CD4-positive, alpha-beta T cell treated with Interleukin-17A for 4 hours (primary cell): Measurements from ENCODE around the gene ACBD6.
"Not testable (repeated sequence)": the region's sequence is repeated elsewhere in the genome, so short reads cannot be mapped to it uniquely, and the experiment has no call there.

ENCODE experiments used
- DNase-seq: peaks from one replicate; pipeline ENCODE4 v3.0.0-alpha.2; 2020; ENCODE audit warnings: mixed read lengths

The ACBD6 gene

GRCh38 chr1:180412583-180412982, 89.8 kb downstream of the ACBD6 start:
- DNase-seq = no peak

DNA sequence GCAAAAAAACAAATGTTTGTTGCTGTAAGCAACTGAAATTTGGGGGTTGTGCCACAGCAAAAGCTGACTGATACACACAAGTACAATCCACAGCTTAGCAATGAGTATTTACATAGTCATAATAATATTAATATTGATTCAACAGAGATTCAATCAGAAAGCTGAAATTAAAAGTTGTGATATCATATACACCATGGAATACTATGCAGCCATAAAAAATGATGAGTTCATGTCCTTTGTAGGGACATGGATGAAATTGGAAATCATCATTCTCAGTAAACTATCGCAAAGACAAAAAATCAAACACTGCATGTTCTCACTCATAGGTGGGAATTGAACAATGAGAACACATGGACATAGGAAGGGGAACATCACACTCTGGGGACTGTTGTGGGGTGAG, 94.2 kb downstream of the ACBD6 start:
- not testable (repeated sequence) for DNase-seq

- DNase-seq = no peak
These were observed 95.3 kb downstream of the ACBD6 start for GRCh38 chr1:180407051-180407450.

GRCh38 chr1:180402551-180402950, 99.8 kb downstream of the ACBD6 start:
- no peak for DNase-seq

- DNase-seq = no peak
These were observed 100.4 kb downstream of the ACBD6 start for GRCh38 chr1:180402001-180402400.

DNA sequence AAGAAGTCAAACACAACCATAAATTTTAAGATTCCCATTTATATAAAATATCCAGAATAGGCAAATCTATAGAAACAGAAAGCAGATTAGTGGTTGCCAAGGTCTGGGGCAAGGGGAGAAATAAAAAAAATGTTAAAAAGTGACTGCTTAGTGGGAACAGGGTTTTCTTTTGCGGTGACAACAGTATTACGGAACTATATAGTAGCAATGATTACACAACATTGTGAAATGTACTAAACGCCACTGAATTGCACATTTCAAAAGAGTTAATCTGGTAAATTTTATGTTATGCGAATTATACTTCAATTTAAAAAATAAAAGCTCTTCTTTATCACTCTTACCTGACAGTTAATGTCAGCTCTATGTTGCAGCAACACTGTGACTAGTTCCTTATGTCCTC, 105.2 kb downstream of the ACBD6 start:
- DNase-seq = no peak

- DNase-seq = no peak
These were observed 109.8 kb downstream of the ACBD6 start for GRCh38 chr1:180392427-180393145.

DNA sequence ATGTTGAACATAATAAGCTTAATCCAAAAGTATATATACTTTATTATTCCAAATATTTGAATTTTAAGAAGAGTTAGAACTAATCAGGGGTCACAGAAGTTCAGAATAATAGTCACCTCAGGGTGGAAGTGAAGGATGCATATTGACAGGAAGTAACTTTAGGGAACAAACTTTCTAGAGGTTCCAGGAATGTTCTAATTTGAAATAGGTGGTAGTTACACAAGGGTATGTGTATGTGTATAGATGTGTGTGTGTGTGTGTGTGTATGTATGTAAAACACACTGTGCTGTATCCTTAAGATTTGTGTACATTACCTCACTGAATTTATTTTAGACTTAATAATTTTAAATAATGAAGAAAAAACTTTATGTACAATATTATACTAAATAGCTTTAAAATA, 110.4 kb downstream of the ACBD6 start:
- no peak for DNase-seq

- DNase-seq = no peak
These were observed 115.0 kb downstream of the ACBD6 start for GRCh38 chr1:180387413-180387812.

- no peak for DNase-seq
These were observed 115.5 kb downstream of the ACBD6 start for GRCh38 chr1:180386745-180387367.

DNA sequence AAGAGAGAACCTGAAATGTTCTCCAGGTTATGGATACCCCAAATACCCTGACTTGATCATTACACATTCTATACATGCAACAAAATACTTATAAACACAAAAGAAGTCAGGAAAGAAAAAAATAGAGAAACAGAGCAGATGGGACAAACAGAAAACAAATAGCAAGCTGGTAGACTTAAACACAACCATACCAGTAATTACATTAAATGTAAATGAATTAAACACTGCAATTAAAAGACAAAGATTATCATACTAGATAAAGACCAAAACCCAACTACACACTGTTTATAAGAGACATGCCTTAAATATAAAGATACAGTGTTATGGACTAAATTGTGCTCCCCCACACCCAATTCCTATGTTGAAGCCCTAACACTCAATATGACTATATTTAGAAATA, 117.2 kb downstream of the ACBD6 start:
- no peak for DNase-seq

GRCh38 chr1:180384286-180385005, 117.9 kb downstream of the ACBD6 start:
- no peak for DNase-seq

- DNase-seq = no peak
These were observed 119.9 kb downstream of the ACBD6 start for GRCh38 chr1:180382326-180383115.

GRCh38 chr1:180381184-180381580, 121.2 kb downstream of the ACBD6 start:
- no peak for DNase-seq

DNA sequence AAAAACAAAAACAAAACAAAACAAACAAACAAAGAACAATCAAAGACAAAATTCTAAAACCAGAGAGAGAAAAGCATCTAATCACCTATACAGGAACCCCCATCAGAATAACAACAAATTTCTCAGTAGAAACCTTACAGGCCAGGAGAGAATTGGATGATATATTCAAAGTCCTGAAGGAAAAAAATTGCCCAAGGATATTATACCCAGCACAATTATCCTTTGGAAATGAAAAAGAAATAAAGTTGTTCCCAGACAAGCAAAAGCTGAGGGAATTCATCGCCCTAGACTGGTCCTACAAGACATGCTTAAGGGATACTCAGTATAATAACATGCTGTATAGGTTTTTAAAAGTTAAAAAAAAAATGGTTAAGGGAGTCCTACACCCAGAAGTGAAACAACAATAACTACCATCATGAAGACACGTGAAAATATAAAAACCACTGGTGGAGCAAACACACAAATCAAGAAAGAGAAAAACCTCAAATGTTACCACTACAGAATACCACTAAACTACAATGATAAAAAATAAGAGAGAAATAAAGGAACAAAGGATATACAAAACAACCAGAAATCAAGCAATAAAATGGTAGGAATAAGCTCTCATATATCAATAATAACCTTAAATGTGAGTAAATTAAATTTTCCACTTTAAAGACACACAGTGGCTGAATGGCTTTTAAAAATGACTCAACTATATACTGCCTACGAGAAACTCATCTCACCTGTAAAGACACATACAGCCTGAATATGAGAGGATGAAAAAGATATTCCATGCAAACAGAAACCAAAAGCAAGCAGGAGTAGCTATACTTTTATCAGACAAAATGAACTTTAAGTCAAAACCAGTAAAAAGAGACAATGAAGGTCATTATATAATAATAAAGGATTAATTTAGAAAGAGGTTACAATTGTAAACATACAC, 121.9 kb downstream of the ACBD6 start:
- no peak for DNase-seq

DNA sequence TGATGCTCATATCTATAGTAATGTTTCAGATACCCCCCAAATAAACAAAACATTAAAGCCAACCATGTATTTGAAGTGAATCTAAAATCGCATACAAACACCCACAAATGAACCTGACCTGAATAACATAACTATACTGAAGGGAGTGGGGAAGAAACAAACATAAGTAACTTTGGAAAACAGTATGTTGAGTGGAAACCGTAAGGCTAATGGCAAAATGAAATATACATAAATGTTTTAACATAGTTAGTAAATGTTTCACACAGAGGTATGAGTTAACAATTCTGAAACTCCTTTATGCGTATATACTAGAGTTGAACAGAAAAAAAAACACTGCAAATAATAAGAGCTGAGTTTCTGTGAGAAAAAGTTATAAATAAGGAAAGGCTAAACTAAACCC, 125.6 kb downstream of the ACBD6 start:
- no peak for DNase-seq

DNA sequence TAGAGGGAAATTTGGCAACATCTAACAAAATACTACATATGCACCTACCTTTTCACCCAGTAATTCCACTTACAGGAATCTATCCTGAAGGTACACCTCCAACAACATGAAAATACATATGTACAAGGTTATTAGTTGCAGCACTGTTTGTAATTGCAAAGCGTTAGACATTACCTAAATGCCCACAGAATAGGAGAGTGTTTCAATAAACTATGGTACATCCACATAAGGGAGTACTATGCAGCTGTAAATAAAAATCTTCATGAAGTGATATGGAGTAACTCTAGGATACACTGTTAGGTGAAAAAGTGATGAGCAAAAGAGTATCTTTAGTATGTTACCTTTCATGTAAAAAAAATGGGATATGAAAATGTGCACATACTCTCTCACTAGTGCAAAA, 126.1 kb downstream of the ACBD6 start:
- no peak for DNase-seq

DNA sequence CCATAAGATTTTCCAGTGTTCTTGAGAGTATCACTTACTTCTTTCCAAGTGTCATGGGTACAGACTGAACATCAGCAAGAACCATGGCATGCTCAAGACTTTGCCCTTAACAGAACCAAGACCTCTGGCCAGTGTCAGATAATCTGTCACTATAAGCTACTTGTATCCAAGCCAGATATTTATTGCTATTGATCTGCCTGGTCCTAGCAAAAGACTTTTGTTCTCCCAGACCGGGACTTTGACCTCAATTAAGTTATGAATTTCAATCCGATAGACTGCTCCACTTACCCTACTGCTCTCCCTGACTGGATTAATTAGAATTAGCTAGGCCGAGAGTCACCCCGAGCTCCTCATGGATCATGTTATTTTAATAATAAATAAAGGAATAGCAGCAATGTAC, 129.6 kb downstream of the ACBD6 start:
- no peak for DNase-seq

DNA sequence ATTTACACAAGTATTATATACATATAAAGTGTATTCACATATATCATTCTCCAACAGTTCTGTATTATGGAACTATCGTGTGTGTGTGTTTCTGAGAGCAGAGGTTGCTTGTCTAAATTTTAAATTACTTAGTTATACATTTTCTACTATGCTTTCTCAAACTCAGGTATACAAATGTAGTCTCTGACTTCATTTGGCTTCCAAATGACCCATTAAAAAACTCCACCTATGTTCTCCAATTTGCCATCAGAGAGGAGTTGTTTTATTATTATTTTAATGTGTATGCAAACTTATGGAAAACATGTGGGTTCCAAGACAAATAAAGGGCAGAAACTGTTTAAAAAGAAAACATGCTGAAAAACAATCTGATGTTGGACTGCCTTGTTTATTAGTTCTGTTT, 131.8 kb downstream of the ACBD6 start:
- DNase-seq = no peak

- no peak for DNase-seq
These were observed 132.2 kb downstream of the ACBD6 start for GRCh38 chr1:180370188-180370587.

DNA sequence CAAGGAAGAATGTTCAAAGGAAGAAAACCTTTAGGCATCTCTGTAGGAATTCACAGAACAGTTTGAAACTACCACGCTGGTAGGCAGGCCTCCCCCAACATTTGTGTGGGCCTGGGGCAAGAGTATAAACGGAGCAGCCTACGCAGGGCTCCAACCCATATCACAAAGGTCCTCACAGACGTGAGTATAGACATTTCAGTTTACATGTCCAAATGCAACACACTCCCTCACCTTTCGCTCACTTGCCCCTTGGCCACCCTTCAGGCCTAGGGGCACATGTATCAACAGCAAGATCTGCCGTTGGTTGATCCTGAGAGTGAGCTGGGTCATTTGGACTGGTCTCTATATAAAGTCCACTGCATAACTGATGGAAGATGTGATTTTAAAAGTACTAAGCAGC, 133.3 kb downstream of the ACBD6 start:
- DNase-seq = no peak

- no peak for DNase-seq
These were observed 135.9 kb downstream of the ACBD6 start for GRCh38 chr1:180366371-180367068.
